Endodermal cell (in vitro differentiated cells): Measurements from ENCODE around the gene CHDH. TPM values are rescaled to one million over a fixed set of nuclear protein-coding genes. Genes with fewer than 3 reads are reported as not detected.

Experiments used
- DNase-seq: peaks from one replicate; pipeline ENCODE4 v3.0.0-alpha.2; 2017
- H3K27ac ChIP-seq: 2 replicates; pipeline ENCODE4 v1.5.1; 2013; ENCODE audit warnings: mild to moderate bottlenecking, low read depth, low read length, moderate library complexity
- H3K27me3 ChIP-seq: 2 replicates; pipeline ENCODE4 v1.6.1; 2013; ENCODE audit warnings: mild to moderate bottlenecking, low read length, moderate library complexity; ENCODE audit not compliant: insufficient read depth, control insufficient read depth, poor library complexity, severe bottlenecking
- H3K36me3 ChIP-seq: 2 replicates; pipeline ENCODE4 v1.7.0; 2013; ENCODE audit warnings: mild to moderate bottlenecking, low read length, moderate library complexity; ENCODE audit not compliant: control insufficient read depth, insufficient read depth
- H3K4me1 ChIP-seq: one replicate; pipeline ENCODE4 v1.7.0; 2013; ENCODE audit warnings: low read length; ENCODE audit not compliant: control insufficient read depth, insufficient read depth
- H3K4me3 ChIP-seq: 2 replicates; pipeline ENCODE4 v1.5.1; 2013; ENCODE audit warnings: mild to moderate bottlenecking, low read length, moderate library complexity
- H3K9ac ChIP-seq: 2 replicates; pipeline ENCODE4 v1.6.1; 2013; ENCODE audit warnings: mild to moderate bottlenecking, low read length, moderate library complexity; ENCODE audit not compliant: poor library complexity, severe bottlenecking; ENCODE audit errors: extremely low read depth
- H3K9me3 ChIP-seq: 2 replicates; pipeline ENCODE4 v1.6.1; 2013; ENCODE audit warnings: mild to moderate bottlenecking, low read length, moderate library complexity; ENCODE audit not compliant: control insufficient read depth
- H3K27ac Mint-ChIP-seq: 2 replicates; pipeline ENCODE4 v1.8.0; 2020; ENCODE audit warnings: mixed read lengths
- H3K27me3 Mint-ChIP-seq: 2 replicates; pipeline ENCODE4 v1.8.0; 2021; ENCODE audit warnings: mild to moderate bottlenecking, mixed read lengths; ENCODE audit not compliant: insufficient read depth
- H3K36me3 Mint-ChIP-seq: 2 replicates; pipeline ENCODE4 v1.8.0; 2020; ENCODE audit warnings: low read depth, mixed read lengths
- H3K4me1 Mint-ChIP-seq: 2 replicates; pipeline ENCODE4 v1.8.0; 2020; ENCODE audit warnings: mixed read lengths
- H3K4me3 Mint-ChIP-seq: 2 replicates; pipeline ENCODE4 v1.8.0; 2020; ENCODE audit warnings: mild to moderate bottlenecking, moderate library complexity, mixed read lengths
- H3K9me3 Mint-ChIP-seq: 2 replicates; pipeline ENCODE4 v1.8.0; 2020; ENCODE audit warnings: mild to moderate bottlenecking, mixed read lengths
- CTCF ChIP-seq: fragments of 200-600 bp; sonication (generic); conservative IDR thresholded peaks from 2 replicates; pipeline ENCODE4 v1.5.0; 2021; ENCODE audit warnings: antibody characterized with exemption, mild to moderate bottlenecking
- WGBS, 2 experiments: methylation state at CpG; one replicate each; pipeline versions ENCODE4 v1.1.5 to v1.1.7; 2013; ENCODE audit warnings: missing lambda C conversion rate in 2 of 2, mixed read lengths in 1 of 2; ENCODE audit not compliant: insufficient coverage in 1 of 2, insufficient read length in 1 of 2; 5-methylcytosine and 5-hydroxymethylcytosine counted together
- total RNA-seq, 2 donors: library from RNA; stranded (reverse); fragmentation: NEBNext Ultra II Directional in 1 of 2; extraction: Animal tissue kit (Norgen Biotek cat#: 25700) in 1 of 2; gene quantifications; 2 replicates in 1 of 2; 3 replicates in 1 of 2; pipeline ENCODE4 v1.2.1, GENCODE V29; 2021

CHDH gene
- total RNA-seq, 2 donors from 2014 or later = 12.7 to 21.4 TPM

- TF ChIP-seq CTCF = no peak
- Mint-ChIP-seq H3K4me1 (peaks cover 16% of the 10 kb centered on the region), H3K36me3 (peaks cover 19% of the 10 kb centered on the region), H3K9me3 (no peaks in the 10 kb centered on the region), H3K27ac (peak overlapping the region; percentile 100), H3K4me3 (peak overlapping the region; percentile 92), H3K27me3 (peaks cover 20% of the 10 kb centered on the region)
- 7 to 13% methylated on average over 14 to 21 of the region's 21 CpGs for WGBS, 2 experiments
- no peaks in the 10 kb centered on the region for H3K4me1 ChIP-seq
- H3K36me3 ChIP-seq = peaks cover 26% of the 10 kb centered on the region
- peak overlapping the region; percentile 96 for H3K9ac ChIP-seq
- H3K27me3 ChIP-seq = peaks cover 17% of the 10 kb centered on the region
- DNase-seq = peak; percentile 65
- H3K4me3 ChIP-seq = peak overlapping the region; percentile 98
- peak overlapping the region; percentile 86 for H3K27ac ChIP-seq
- H3K9me3 ChIP-seq = no peaks in the 10 kb centered on the region
Measured at GRCh38 chr3:53890726-53891475, 44.7 kb upstream of the CHDH start.

GRCh38 chr3:53888232-53888631, 42.0 kb upstream of the CHDH start:
- Mint-ChIP-seq H3K27ac (no peak overlapping the region), H3K27me3 (peaks cover 2% of the 10 kb centered on the region), H3K4me3 (no peak overlapping the region), H3K36me3 (peaks cover 25% of the 10 kb centered on the region), H3K4me1 (peaks cover 16% of the 10 kb centered on the region), H3K9me3 (no peaks in the 10 kb centered on the region)
- no peak overlapping the region for H3K9ac ChIP-seq
- peaks cover 43% of the 10 kb centered on the region for H3K36me3 ChIP-seq
- H3K4me1 ChIP-seq = no peaks in the 10 kb centered on the region
- TF ChIP-seq CTCF = no peak
- DNase-seq = no peak
- no peaks in the 10 kb centered on the region for H3K9me3 ChIP-seq
- H3K27ac ChIP-seq = no peak overlapping the region
- no peaks in the 10 kb centered on the region for H3K27me3 ChIP-seq
- H3K4me3 ChIP-seq = no peak overlapping the region
- 100% methylated on average over 1 of the region's 1 CpG; no CpG with 5 or more reads in 1 of the 2 experiments for WGBS, 2 experiments

- Mint-ChIP-seq H3K36me3 (peaks cover 25% of the 10 kb centered on the region), H3K27me3 (no peaks in the 10 kb centered on the region), H3K4me1 (peaks cover 16% of the 10 kb centered on the region), H3K4me3 (no peak overlapping the region), H3K27ac (no peak overlapping the region), H3K9me3 (no peaks in the 10 kb centered on the region)
- no peak overlapping the region for H3K4me3 ChIP-seq
- TF ChIP-seq CTCF = no peak
- H3K9ac ChIP-seq = no peak overlapping the region
- H3K27me3 ChIP-seq = no peaks in the 10 kb centered on the region
- no peaks in the 10 kb centered on the region for H3K4me1 ChIP-seq
- DNase-seq = no peak
- H3K9me3 ChIP-seq = no peaks in the 10 kb centered on the region
- H3K27ac ChIP-seq = no peak overlapping the region
- peaks cover 43% of the 10 kb centered on the region for H3K36me3 ChIP-seq
Measured at GRCh38 chr3:53887446-53887845, 41.2 kb upstream of the CHDH start.
